Measurements from ENCODE around the gene RPTOR.

GRCh38 chr17:80820331-80820730 lies 275.7 kb downstream of the RPTOR start:
- no peak for TF ChIP-seq CTCF (IDR thresholded peaks at IDR 0.05; ENCODE audit: insufficient read depth, low read length)
- no peak for TF ChIP-seq POLR2AphosphoS5 (IDR thresholded peaks at IDR 0.05; ENCODE audit: low read depth)
